SK-N-MC (cell line): Measurements from ENCODE around the gene BUD23.

ENCODE experiments used
- EZH2 ChIP-seq: fragments of 200-600 bp; sonication (generic); IDR thresholded peaks from one replicate; pipeline ENCODE4 v1.6.1; 2017; ENCODE audit warnings: antibody characterized with exemption
- POLR2AphosphoS5 ChIP-seq: IDR thresholded peaks from 2 replicates; pipeline ENCODE4 v1.6.1; 2012; ENCODE audit warnings: mild to moderate bottlenecking, low read depth, low read length, borderline replicate concordance

GRCh38 chr7:73696372-73696771 is 13.0 kb downstream of the BUD23 start:
- TF ChIP-seq EZH2 (no peak), POLR2AphosphoS5 (no peak)
